ENCODE results near the gene UPF1. TPM values are rescaled to one million over a fixed set of nuclear protein-coding genes. Genes with fewer than 3 reads are reported as not detected.

The UPF1 gene
- polyA plus RNA-seq, 1 of the 3 experiments (the other 2 are of a cell fraction), result 33.3 TPM

GRCh38 chr19:18857223-18857622 lies 25.5 kb downstream of the UPF1 start:
- Histone ChIP-seq H3K9me2 (no peaks in the 10 kb centered on the region), H3K27me3 (ENCODE audit: insufficient read depth) (no peaks in the 10 kb centered on the region), H3K4me3 (ENCODE audit: low read depth in 2 of 2, low read length in 1 of 2) (no peak overlapping the region), H3K4me2 (no peak overlapping the region), H3K4me1 (ENCODE audit: control insufficient read depth in 1 of 2, insufficient read depth in 2 of 2, low read depth in 1 of 2, low read length in 1 of 2) (no peaks in the 10 kb centered on the region; a peak in 1 of 4 replicates), H3K9ac (no peak overlapping the region), H3K36me3 (replicated peaks in 1 of 2; ENCODE audit: control insufficient read depth in 1 of 2, insufficient read depth in 2 of 2, low read length in 1 of 2) (peaks cover 36 to 96% of the 10 kb centered on the region in 2 experiments), H4K20me1 (ENCODE audit: insufficient read depth) (peaks cover 7% of the 10 kb centered on the region; the same call in 1 of the 2 replicates), H3F3A (replicated peaks; ENCODE audit: insufficient read depth) (no peaks in the 10 kb centered on the region), H3K9me3 (no peaks in the 10 kb centered on the region), H2AFZ (ENCODE audit: low read depth) (no peak overlapping the region), H3K79me2 (ENCODE audit: insufficient read depth) (peaks cover 16% of the 10 kb centered on the region; the same call in 1 of the 2 replicates), H3K27ac (ENCODE audit: low read depth in 2 of 2, low read length in 1 of 2) (no peak overlapping the region)
- no peak for DNase-seq
- CTCF ChIA-PET, result interaction anchor here (0.5 to 16.0 kb wide), 8 partner anchors 6 to 406 kb away, joined by 3 to 201 read pairs (median 10); partner anchors contain the start of gene REX1BD
- POLR2A ChIA-PET, result no interaction called here
- WGBS (ENCODE audit: low lambda C conversion rate), result 97% methylated on average over 11 of the region's 13 CpGs
- no peak for TF ChIP-seq MXI1 (IDR thresholded peaks at IDR 0.05; ENCODE audit: low read depth, low read length)
- no peak for TF ChIP-seq MEF2A (IDR thresholded peaks at IDR 0.05; ENCODE audit: borderline replicate concordance, low read depth)
- no peak for TF ChIP-seq POLR2AphosphoS5 (IDR thresholded peaks at IDR 0.05; ENCODE audit: low read depth, low read length)
- TF ChIP-seq RXRA (IDR thresholded peaks at IDR 0.05; ENCODE audit: borderline replicate concordance, low read depth), result no peak
- no peak for TF ChIP-seq ELF1 (IDR thresholded peaks at IDR 0.05)
- no peak for TF ChIP-seq GABPA (IDR thresholded peaks at IDR 0.05; ENCODE audit: low read depth)
- TF ChIP-seq RFX5 (IDR thresholded peaks at IDR 0.05; ENCODE audit: low read length), result no peak
- TF ChIP-seq FOSL2 (IDR thresholded peaks at IDR 0.05; ENCODE audit: borderline replicate concordance, low read depth), result no peak
- no peak for TF ChIP-seq FOXJ3 (CRISPR knock-in tag; IDR thresholded peaks at IDR 0.05)

- H3K36me3 ChIP-seq (replicated peaks in 1 of 2; ENCODE audit: control insufficient read depth in 1 of 2, insufficient read depth in 2 of 2, low read length in 1 of 2), result peaks cover 28 to 95% of the 10 kb centered on the region in 2 experiments
- peaks cover 6% of the 10 kb centered on the region; the same call in 1 of the 2 replicates for H4K20me1 ChIP-seq (ENCODE audit: insufficient read depth)
- ChIA-PET CTCF (interaction anchor here (0.7 to 16.0 kb wide), 11 partner anchors 4 to 408 kb away, joined by 3 to 201 read pairs (median 4); no protein-coding TSS in a partner anchor), POLR2A (no interaction called here)
- H3K9me3 ChIP-seq, result no peaks in the 10 kb centered on the region
- no peaks in the 10 kb centered on the region; a peak in 1 of 4 replicates for H3K4me1 ChIP-seq (ENCODE audit: control insufficient read depth in 1 of 2, insufficient read depth in 2 of 2, low read depth in 1 of 2, low read length in 1 of 2)
- no peak overlapping the region for H3K9ac ChIP-seq
- TF ChIP-seq, protein P1, sequence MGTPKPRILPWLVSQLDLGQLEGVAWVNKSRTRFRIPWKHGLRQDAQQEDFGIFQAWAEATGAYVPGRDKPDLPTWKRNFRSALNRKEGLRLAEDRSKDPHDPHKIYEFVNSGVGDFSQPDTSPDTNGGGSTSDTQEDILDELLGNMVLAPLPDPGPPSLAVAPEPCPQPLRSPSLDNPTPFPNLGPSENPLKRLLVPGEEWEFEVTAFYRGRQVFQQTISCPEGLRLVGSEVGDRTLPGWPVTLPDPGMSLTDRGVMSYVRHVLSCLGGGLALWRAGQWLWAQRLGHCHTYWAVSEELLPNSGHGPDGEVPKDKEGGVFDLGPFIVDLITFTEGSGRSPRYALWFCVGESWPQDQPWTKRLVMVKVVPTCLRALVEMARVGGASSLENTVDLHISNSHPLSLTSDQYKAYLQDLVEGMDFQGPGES (IDR thresholded peaks at IDR 0.05; ENCODE audit: low read depth, low read length), result no peak
- TF ChIP-seq MEF2A (IDR thresholded peaks at IDR 0.05; ENCODE audit: borderline replicate concordance, low read depth) (no peak), EZH2phosphoT487 (IDR thresholded peaks at IDR 0.05; ENCODE audit: borderline replicate concordance, low read depth) (no peak), RCOR1 (IDR thresholded peaks at IDR 0.05; ENCODE audit: low read length) (no peak), GATA2 (CRISPR knock-in tag; IDR thresholded peaks at IDR 0.05) (no peak), FOSL2 (IDR thresholded peaks at IDR 0.05; ENCODE audit: borderline replicate concordance, low read depth) (no peak), NFIC (IDR thresholded peaks at IDR 0.05; ENCODE audit: borderline replicate concordance) (no peak), RXRA (IDR thresholded peaks at IDR 0.05; ENCODE audit: borderline replicate concordance, low read depth) (no peak)
- TF ChIP-seq, protein P2, sequence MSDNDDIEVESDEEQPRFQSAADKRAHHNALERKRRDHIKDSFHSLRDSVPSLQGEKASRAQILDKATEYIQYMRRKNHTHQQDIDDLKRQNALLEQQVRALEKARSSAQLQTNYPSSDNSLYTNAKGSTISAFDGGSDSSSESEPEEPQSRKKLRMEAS (IDR thresholded peaks at IDR 0.05; ENCODE audit: low read depth), result no peak
- H3K27me3 ChIP-seq (ENCODE audit: insufficient read depth), result no peaks in the 10 kb centered on the region
- no peak overlapping the region for H3K4me2 ChIP-seq
- WGBS (ENCODE audit: low lambda C conversion rate), result 93% methylated on average over 19 of the region's 21 CpGs
- H3K9me2 ChIP-seq, result no peaks in the 10 kb centered on the region
- peaks cover 11% of the 10 kb centered on the region; the same call in 1 of the 2 replicates for H3K79me2 ChIP-seq (ENCODE audit: insufficient read depth)
- H3F3A ChIP-seq (replicated peaks; ENCODE audit: insufficient read depth), result peaks cover 2% of the 10 kb centered on the region
- no peak overlapping the region for H3K4me3 ChIP-seq (ENCODE audit: low read depth in 2 of 2, low read length in 1 of 2)
- no peak overlapping the region for H2AFZ ChIP-seq (ENCODE audit: low read depth)
- DNase-seq, result no peak
- no peak overlapping the region; a peak in 1 of 4 replicates for H3K27ac ChIP-seq (ENCODE audit: low read depth in 2 of 2, low read length in 1 of 2)
Observed at GRCh38 chr19:18858906-18859646, 27.3 kb downstream of the UPF1 start.

All from SK-N-SH (cell line).